GM12892 (cell line): Measurements from ENCODE around the gene NDUFAF8.

ENCODE experiments used
- DNase-seq: peaks from one replicate; pipeline ENCODE4 v3.0.0; 2011; ENCODE audit not compliant: insufficient read length
- FAIRE-seq: peaks from 2 replicates; lab custom pipeline; 2011; peaks lifted over from hg19 to GRCh38; lab: Jason Lieb, UNC
- POLR2A ChIP-seq: IDR thresholded peaks from 2 replicates; pipeline ENCODE4 v1.6.1; 2011; ENCODE audit warnings: low read depth, low read length, control low read depth
- POLR2AphosphoS5 ChIP-seq: IDR thresholded peaks from 2 replicates; pipeline ENCODE4 v1.6.1; 2011; ENCODE audit warnings: low read depth, low read length, control low read depth
- TAF1 ChIP-seq: IDR thresholded peaks from 2 replicates; pipeline ENCODE4 v1.6.1; 2011; ENCODE audit warnings: low read depth, mild to moderate bottlenecking, control low read depth, low read length, borderline replicate concordance

The NDUFAF8 gene

DNA sequence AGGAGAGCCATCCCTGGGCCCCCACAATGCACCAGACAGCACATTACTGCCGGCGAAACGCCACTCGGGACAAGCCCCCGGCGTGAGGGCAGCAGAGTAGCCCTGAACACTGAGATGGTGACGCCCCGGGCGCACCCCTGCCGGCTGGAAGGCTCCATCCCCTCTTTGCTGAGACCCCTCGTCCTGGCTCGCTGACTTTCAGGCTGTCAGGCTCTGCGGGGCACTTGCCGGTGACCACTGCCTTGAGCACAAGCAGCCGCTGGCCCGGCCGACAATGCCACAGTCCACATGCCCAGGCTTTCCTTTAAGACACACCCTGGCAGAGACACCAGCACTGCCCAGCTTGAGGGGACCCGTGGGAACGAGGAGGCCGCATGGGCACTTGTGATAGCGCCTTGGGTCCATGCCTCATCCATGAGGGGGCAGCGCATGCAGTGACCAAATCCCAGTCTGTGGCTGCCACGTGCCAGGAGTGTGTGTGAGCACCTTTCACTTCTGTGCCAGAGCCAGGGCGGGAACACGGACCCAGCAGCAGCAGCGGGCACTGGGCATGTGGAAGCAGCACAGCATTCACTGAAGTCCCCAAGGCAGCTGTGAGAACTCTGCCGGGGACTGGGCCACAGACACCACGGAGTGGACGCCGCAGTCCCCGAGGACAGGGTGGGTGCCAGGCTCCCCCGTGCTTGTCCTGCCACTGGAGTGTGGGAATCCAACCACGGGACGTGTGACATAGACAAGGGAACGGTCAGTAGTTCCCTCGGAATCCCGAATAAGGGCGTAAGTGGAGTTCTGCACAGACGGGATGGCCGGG, 24.5 kb downstream of the NDUFAF8 start:
- FAIRE-seq (no peak), DNase-seq (no peak)
- TF ChIP-seq POLR2A (no peak), POLR2AphosphoS5 (no peak), TAF1 (no peak)

DNA sequence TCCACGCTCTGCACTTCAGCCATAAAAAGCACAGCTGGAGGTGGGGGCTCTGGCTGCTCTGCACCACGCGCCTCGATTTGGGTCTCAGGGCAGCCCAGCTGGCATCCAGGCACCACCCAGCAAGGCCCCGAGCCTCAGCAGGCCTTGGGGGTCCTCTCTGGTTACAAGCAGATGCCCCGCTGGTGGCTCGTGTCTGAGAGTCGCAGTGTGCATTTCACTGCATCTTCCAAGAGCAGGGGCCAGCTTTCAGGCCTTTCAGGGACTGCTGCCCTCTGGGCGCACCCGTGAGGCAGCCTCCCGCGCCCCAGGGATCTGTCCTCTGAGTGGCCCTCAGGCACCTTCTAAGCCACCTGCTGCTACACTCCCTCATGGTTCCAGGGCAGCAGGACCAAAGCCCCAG, 25.5 kb downstream of the NDUFAF8 start:
- no peak for TF ChIP-seq POLR2A
- no peak for TF ChIP-seq TAF1
- TF ChIP-seq POLR2AphosphoS5, result no peak
- no peak for DNase-seq
- FAIRE-seq, result no peak

DNA sequence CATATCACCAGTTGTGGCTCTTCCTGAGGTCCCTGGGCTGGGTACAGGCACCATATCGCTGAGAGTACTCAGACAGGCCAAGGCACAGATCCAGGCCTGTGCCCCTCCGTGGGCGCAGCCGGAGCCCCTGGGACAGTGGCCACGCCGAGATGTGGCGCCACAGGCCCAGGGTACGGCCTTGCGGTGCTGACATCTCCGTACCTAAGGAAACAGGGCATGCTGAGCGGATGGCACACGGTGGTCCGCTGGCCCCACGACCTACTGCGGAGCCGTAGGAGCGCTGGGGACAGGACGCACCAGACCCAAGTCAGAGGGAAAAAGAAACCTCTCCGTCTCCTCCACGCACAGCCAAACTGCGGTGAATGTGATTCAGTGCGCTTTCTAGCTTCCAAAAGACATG, 26.5 kb downstream of the NDUFAF8 start:
- DNase-seq, result no peak
- TF ChIP-seq POLR2A (no peak), TAF1 (no peak), POLR2AphosphoS5 (no peak)
- FAIRE-seq, result no peak

DNA sequence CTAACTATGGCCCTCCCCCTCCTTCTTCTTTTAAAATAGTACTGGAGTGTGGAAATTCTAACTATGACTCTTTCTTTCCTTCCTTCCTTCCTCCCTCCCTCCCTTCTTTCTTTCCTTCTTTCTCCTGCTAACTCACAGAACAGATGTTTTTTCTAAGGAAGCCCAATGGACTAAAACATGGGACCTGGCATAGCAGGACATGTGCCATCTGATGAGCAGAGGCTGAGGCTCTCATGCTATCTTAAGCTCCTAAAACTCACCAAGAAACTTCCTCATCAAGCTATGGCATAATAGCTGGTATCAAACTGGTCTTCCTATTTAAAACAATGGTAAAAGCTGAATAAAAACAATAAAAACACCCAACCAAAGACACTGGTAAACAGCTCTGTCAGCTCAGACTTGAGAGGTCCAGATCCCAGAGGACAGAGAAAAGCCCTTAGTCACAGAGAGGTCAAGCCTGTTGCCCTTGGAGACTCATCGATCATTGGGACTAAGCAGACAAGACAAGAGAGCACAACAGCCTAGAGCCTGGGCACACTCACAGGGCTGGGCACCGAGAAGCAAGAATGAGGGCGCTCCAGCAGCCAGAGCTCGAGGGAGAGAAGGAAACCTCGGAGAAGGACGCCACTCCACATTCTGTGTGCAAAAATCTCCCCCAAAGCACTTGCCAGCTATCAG, 28.4 kb downstream of the NDUFAF8 start:
- FAIRE-seq, result no peak
- no peak for TF ChIP-seq TAF1
- TF ChIP-seq POLR2A, result no peak
- DNase-seq, result no peak

DNA sequence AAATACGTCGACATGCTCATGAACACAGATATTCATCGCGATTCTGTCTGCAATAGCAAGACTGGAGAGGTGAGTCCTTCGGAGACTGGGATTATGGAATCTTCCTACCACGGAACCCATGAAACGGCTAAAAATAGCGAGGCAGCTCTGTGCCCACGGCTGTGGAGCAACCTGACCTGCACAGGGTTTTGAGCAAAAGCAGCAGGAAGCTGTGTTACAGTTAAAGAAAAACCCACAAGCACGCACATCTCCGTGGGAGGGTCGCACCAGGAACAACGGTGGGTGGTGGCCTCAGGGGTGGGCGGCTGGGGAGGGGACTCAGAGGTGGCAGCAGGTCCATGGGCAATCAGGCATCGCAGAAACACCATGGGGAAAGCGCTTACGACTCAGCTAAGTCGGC, 31.2 kb downstream of the NDUFAF8 start:
- TF ChIP-seq POLR2A (no peak), POLR2AphosphoS5 (no peak), TAF1 (no peak)
- DNase-seq (no peak), FAIRE-seq (no peak)

DNA sequence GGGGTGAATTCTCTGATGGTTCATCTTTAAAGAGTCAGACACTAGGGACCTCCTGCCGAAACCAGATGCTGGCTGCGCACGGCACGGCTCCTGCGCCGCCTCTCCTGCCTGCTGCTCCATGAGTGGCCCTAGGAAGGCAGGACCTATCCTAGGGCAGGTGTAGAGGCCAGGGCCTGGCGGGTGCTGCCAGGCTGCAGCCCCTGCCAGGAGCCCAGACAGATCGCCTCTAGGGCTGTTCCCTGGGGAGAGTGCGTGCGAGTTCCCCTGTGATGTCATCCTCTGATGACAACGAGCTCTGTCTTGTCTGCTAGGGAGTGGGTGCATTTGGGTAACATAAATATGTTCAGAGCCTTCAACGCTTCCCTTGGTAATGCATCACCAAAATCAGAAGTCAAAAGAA, 32.1 kb downstream of the NDUFAF8 start:
- no peak for TF ChIP-seq TAF1
- no peak for TF ChIP-seq POLR2AphosphoS5
- no peak for TF ChIP-seq POLR2A
- no peak for FAIRE-seq
- no peak for DNase-seq

DNA sequence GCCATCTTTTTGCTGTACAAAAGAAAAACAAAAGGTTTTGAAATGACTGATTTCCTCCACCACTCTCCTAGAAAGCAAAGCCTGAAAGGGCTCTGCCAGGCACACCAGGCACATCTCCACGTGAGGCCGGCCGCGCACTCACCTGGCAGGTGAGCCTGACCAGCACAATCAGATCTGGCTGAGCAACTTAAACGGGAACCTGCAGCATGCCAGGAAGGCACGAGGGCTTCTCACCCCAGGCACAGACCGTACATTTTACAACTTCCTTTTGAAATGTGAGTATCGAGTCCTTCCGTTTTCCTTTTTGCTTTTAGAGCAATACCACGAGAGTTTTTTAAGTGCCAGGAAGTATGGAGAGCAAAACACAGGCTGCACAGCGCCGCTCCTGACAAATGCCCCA, 33.5 kb downstream of the NDUFAF8 start:
- no peak for FAIRE-seq

DNA sequence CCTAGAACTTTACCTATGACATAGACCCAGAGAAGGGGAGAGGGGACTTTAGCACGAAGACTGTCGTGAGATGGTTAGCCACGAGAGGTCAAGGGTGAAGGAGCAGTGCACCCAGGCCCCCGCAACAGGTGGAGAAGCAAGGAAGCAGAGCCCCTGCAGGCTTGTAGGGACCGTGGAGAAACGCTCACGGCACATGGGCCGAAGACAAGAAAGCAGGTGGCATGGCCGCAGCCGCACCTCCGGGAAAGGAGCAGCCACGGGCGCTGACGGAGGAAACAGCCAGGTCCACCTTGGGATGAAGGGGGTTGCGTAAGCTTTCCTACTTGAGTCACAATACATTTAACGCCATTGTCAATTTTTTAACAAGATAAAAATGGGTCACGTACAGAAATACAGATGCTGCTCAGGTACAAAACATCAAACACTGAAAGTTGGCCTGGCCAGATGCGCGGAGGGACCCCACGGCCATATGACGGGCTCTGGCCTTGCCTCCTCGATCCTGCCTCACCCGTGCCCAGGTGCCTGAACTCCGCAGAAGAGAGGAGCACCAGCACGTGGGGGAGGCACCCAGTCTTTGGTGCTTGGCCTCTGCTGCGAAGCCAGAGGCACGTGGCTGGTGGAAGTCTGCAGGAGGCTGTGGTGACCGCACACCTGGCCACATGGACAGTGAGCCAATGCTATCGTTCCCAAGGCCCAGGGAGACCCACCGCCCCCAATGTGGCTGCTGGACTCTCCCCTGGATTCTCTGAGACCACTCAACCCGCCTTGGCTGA, 34.8 kb downstream of the NDUFAF8 start:
- TF ChIP-seq TAF1, result no peak
- TF ChIP-seq POLR2A, result no peak
- no peak for TF ChIP-seq POLR2AphosphoS5
- DNase-seq, result no peak
- no peak for FAIRE-seq

More for the DNA sequence above, 33.5 kb downstream of the NDUFAF8 start:
- no peak for DNase-seq
- no peak for TF ChIP-seq TAF1
- no peak for TF ChIP-seq POLR2AphosphoS5
- TF ChIP-seq POLR2A, result no peak

DNA sequence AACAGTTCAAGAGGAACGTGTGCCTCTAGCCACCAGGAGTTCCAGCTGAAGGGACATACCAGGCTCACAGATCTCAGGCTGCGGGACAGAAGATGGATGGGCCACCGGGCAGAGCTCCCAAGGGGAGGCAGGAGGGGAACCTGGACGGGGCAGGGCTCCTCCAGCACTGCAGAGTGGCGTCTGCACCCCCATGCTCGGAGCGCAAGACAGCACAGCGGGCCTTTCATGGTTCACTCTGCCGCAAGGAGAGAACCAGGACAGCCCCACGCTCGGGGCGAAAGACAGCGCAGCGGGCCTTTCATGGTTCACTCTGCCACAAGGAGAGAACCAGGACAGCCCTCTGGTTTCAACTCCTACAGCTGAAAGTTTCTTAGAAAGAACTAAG, 35.3 kb downstream of the NDUFAF8 start:
- FAIRE-seq (no peak), DNase-seq (no peak)
- TF ChIP-seq POLR2AphosphoS5 (no peak), POLR2A (no peak), TAF1 (no peak)

DNA sequence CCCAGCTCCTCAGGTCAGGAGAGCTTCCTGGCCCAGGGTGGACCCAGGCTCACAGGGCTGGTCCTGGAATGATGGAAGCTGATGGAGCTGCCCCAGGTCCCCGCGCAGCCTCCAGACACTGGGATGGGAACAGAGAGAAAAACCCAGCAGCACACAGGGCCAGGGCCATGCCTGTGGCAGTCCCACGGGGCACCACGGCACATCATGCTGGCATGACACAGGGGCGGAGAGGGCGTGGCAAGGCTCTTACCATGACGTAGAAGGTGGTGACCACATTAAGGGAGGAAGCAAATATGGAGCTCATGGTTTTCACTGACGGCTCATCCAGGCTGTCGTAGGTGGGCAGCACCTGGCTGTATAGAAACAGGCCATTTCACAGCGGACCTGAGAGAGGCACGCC, 37.7 kb downstream of the NDUFAF8 start:
- FAIRE-seq, result no peak
- TF ChIP-seq TAF1 (no peak), POLR2A (no peak), POLR2AphosphoS5 (no peak)
- no peak for DNase-seq

DNA sequence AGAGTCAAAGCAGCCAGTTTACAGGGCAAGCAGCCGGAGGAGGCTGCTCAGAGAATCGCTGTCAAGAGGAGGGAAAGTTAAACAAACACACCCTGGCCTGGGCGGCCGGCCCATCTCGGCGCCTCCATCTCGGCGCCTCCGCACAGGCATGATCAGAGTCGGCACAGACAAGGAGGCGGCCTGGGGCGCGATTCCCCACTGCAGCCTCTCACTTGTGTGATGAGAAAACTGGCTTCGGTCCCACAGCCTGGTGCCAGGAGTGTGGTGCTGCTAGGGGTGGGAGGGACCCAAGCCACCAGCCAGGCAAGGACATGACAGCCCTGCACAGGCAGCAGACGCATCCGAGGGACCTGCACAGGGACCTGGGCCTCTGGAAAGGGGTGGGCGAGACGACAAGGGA, 38.3 kb downstream of the NDUFAF8 start:
- FAIRE-seq (no peak), DNase-seq (no peak)
- TF ChIP-seq POLR2A (no peak), POLR2AphosphoS5 (no peak), TAF1 (no peak)

DNA sequence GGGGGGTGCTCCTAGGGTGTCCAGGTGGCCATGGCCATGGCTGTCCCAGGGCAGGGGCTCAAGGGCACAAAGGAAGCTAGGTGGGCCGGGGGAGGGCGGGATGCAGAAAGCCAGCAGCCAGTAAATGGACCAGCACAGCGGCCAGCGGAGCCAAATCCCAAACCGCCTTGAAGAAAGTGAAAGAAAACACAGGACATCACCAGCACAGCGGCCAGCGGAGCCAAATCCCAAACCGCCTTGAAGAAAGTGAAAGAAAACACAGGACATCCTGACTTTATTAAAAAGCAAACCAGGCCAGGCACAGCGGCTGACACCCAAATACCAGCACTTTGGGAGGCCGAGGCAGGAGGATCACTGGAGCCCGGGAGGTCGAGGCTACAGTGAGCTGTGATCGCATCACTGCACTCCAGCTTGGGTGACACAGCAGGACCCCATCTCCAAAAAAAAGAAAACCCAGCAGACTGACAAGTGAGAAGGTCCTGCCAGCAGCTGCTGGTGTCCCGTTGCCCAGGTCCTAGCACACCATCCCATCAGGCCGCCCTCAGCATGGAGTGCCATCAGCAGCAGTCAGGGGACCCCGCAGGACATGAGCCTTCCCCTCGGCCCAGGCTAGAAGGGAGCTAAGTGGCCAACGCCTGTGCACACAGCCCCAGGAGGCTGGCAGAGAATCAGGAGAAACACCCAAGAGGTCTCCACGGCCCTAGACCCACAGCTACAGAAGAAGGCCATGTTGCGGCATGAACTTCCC, 39.0 kb downstream of the NDUFAF8 start:
- FAIRE-seq, result no peak
- no peak for DNase-seq
- no peak for TF ChIP-seq POLR2AphosphoS5
- no peak for TF ChIP-seq TAF1
- TF ChIP-seq POLR2A, result no peak
